ENCODE data around the gene KDM1B.
"Not testable (repeated sequence)": the region's sequence is repeated elsewhere in the genome, so short reads cannot be mapped to it uniquely, and the experiment has no call there.

KDM1B gene

DNA sequence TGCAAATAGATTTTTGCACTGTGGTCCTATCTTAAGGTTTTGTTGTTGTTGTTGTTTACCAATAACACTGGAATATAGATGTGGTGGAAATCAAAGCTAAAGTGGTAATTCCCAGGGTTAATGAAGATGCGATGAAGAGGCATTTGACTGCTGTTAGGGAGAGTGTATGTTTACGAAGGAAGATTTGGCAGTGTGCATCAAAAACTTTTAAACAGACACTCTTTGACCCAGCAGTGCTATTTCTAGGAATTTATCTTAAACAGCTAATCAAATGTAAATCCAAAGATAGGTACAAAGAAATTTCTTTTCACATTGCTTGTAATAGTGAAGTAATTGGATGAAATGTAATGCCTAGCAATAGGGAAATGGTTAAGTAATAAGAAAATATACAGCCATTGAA, 34.0 kb downstream of the KDM1B start:
- no peak for DNase-seq

GRCh38 chr6:18192026-18192425, 36.8 kb downstream of the KDM1B start:
- no peak for DNase-seq

DNA sequence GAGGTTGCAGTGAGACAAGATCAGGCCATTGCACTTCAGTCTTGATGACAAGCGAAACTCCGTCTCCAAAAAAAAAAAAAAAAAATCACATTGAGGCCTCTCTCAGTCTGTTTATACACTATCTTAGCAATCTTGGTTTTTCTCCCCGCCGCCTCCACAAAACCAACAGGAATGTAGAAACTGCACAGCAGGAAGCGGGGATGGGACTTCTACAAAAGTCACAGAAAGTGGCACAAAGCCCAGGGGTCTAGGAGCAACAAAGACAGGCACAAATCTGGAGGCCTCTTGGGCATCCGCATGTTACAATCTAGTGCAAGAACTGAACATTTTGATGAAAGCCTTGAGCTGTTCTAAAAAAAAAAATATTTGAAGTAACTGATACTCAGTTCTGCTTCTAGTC, 48.6 kb downstream of the KDM1B start:
- no peak for DNase-seq

- DNase-seq = no peak
Observed at GRCh38 chr6:18204691-18205090, 49.5 kb downstream of the KDM1B start.

DNA sequence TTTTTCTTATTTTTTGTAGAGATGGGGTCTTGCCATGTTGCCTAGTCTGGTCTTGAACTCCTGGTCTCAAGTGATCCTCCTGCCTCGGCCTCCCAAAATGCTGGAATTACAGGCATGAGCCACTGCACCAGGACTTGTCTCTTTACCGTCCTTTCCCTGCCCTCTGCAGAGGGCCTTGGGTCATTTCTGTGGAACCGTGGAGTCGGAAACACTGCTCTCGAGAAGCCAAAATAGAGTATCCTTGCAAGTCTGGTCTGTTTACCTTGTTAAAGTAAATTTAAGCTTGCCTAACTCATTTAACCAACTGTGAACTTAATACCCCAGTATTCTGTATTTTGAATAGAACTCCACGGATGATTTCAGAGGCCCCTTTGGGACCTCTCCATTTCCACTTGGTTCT, 51.4 kb downstream of the KDM1B start:
- no peak for DNase-seq

- DNase-seq = no peak
Observed at GRCh38 chr6:18207438-18207837, 52.2 kb downstream of the KDM1B start.

GRCh38 chr6:18207949-18208348, 52.7 kb downstream of the KDM1B start:
- no peak for DNase-seq

DNA sequence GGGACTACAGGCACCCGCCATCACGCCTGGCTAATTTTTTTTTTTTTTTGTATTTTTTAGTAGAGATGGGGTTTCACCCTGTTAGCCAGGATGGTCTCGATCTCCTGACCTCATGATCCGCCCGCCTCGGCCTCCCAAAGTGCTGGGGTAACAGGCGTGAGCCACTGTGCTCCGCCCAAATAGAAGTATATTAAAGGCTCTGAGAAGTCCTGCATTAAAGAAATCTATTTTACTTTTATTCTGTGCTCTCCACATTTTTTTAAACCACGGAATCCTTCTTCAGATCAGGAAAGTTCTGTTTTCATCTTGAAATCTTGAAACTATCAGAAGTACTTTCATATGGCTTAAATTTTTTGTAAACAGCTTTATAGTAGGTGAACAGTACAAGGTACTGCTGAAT, 53.6 kb downstream of the KDM1B start:
- DNase-seq = not testable (repeated sequence)

GRCh38 chr6:18209539-18210197, 54.4 kb downstream of the KDM1B start:
- DNase-seq = no peak

GRCh38 chr6:18210707-18211106, 55.5 kb downstream of the KDM1B start:
- no peak for DNase-seq

DNA sequence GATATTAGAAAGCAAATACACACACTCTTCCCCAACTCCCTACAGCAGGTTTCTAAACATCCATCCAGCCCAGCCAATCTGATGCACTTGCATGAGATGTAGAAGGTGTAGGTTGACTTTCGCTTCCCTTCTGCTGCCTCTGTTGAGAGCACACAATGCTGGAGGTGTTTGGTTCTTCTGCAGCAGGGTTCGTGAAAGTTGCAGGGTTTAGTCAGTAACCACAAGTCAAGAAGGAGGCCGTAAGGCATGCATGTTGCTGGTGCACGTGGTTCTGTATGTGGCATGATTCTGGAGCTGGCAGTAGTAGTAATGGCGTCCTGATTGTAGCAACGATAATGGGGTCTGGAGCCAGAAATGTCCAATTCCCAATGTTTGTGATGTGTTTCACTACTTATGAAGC, 56.1 kb downstream of the KDM1B start:
- no peak for DNase-seq

DNA sequence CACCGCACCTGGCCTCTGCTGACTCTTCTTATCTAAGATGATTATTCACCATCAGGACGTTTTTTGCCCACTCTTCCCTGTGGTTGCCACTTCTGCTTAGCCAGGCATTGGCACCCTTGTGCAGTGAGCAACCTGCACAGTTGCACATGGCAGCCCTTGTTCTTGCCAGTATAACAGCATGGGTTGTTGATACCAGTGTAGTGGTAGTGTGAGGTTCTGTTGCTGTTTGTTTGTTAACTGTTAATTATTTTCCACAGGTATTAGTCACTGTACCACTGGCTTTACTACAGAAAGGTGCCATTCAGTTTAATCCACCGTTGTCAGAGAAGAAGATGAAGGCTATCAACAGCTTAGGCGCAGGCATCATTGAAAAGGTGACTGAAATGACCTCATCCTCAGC, 57.0 kb downstream of the KDM1B start:
- DNase-seq = no peak

DNA sequence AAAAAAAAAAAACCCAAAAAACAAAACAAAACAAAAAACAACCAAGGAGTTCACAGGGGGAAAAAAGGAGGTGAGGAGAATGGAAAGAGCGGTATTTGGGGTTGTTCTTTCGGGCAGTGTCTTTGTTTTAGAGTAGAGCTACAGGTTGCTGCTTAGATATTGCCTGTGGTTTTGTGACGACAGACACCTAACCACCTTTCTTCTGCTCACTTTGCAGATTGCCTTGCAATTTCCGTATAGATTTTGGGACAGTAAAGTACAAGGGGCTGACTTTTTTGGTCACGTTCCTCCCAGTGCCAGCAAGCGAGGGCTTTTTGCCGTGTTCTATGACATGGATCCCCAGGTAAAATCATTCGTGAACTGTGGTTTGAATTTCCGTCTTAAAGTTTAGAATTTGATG, 58.2 kb downstream of the KDM1B start:
- no peak for DNase-seq

GRCh38 chr6:18214003-18214402, 58.8 kb downstream of the KDM1B start:
- no peak for DNase-seq

DNA sequence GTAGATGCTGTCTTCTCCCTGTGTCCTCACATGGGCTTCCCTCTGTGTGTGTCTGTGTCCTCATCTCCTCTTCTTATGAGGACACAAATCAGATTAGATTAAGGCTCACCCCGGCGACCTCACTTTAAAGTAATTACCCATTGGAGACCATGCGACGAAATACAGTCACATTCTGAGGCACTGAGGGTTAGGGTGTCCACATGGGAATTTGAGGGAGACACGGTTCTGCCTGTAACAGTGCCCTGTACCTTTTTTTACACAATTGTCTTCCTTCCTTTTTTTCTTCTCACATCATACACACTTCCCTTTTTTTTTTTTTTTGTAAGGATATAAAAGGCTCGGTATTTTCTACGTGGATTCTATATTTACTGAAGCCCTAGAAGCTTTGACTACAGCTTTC, 60.2 kb downstream of the KDM1B start:
- no peak for DNase-seq

DNA sequence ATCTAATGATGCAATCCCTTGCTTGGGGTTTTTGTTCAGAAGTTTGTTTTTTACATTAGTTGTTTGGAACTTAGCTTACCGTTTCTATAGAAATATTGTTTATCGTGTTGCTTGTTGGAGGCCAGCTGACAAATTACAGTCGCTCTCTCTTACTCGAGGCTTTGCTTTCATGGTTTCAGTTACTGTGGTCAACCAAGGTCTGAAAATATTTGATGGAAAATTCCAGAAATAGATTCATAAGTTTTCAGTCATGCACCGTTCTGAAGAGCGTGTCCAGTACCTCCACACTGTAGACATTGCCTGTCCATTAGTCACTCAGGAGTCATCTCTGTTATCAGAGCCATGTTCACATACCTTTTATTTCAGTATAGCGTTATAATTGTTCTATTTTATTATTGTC, 61.2 kb downstream of the KDM1B start:
- DNase-seq = no peak

- DNase-seq = no peak
Observed at GRCh38 chr6:18218233-18218632, 63.0 kb downstream of the KDM1B start.

DNA sequence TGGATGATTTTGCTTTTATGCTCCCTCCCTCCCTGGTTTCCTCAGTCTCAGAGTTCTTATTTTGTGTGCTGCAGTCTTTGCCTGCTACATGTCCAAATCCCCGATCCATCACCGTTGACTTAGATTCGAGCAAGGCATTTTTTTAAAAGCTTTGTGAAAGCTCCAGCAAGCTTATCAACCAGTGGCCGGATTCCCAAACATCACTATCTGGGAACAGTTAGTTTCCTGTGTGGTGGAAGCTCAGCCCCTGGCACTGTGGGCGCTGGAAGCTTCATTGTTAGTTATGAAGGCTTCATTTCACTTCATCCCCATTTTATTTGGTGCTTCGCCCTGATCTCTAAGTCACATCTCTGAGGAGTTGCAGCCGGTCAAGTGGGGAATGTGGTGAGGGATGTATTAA, 64.4 kb downstream of the KDM1B start:
- DNase-seq = no peak

DNA sequence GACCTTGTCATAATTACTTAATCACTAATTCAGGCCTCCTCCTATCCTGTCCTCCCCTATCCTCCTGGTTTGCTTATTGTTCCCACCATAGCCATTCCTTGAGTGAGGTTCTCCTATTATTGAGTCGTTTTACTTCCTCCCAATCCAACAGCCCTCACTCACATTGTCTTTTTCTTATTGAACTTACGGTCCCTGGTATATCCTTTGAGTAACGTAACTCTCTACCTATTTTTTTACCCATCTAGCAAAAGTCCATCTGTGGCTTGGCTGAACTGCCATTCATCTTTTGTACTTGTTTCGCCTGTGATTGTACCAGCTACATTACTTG, 66.0 kb downstream of the KDM1B start:
- no peak for DNase-seq

GRCh38 chr6:18226451-18227105, 71.4 kb downstream of the KDM1B start:
- DNase-seq = not testable (repeated sequence)

DNA sequence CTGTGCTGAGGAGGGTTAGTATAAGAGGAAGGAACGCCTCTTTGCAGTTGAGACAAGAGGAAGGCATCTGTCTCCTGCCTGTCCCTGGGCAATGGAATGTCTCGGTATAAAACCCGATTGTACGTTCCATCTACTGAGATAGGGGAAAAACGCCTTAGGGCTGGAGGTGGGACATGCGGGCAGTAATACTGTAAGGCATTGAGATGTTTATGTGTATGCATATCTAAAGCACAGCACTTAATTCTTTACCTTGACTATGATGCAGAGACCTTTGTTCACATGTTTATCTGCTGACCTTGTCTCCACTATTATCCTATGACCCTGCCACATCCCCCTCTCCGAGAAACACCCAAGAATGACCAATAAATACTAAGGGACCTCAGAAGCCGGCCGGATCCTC, 71.9 kb downstream of the KDM1B start:
- DNase-seq = not testable (repeated sequence)

DNA sequence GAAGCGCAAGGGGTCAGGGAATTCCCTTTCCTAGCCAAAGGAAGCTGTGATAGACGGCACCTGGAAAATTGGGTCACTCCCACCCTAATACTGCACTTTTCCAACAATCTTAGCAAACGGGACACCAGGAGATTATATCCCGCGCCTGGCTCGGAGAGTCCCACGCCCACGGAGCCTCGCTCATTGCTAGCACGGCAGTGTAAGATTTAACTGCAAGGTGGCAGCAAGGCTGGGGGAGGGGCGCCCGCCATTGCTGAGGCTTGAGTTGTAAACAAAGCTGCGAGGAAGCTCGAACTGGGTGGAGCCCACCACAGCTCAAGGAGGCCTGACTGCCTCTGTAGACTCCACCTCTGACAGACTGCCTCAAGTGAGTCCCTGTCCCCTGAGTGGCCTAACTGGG, 73.4 kb downstream of the KDM1B start:
- DNase-seq = not testable (repeated sequence)

- DNase-seq = not testable (repeated sequence)
Observed at GRCh38 chr6:18231856-18232255, 76.6 kb downstream of the KDM1B start.

GRCh38 chr6:18233770-18234169, 78.5 kb downstream of the KDM1B start:
- DNase-seq = not testable (repeated sequence)

DNA sequence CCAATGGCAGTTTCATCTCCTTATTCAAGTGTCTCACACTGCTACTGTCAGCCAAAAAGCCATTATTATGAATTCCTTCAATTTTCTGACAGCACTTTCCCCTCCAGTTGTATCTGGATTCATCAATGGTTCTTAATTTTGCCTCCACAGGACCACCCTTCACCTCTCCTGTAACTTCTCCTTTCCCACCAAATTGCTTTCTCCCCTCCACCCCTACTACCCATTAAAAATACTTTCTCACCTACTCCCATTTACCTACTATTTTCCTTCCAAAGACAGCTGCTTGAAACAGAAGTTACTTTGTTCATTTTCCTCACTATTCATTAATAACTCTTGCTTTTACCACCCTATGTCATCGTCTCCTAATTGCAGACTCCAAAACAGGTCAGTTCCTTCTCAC, 79.3 kb downstream of the KDM1B start:
- DNase-seq = no peak
